HL-60 (cell line): ENCODE data around the gene BBS1.

Experiments used
- GABPA ChIP-seq: IDR thresholded peaks from 2 replicates; pipeline ENCODE4 v1.6.1; 2012; ENCODE audit warnings: low read depth
- POLR2AphosphoS5 ChIP-seq: IDR thresholded peaks from 2 replicates; pipeline ENCODE4 v1.6.1; 2012; ENCODE audit warnings: low read depth
- SPI1 ChIP-seq: IDR thresholded peaks from 2 replicates; pipeline ENCODE4 v1.6.1; 2012; ENCODE audit warnings: low read depth, mild to moderate bottlenecking, borderline replicate concordance
- TF ChIP-seq, protein P1 (sequence below): IDR thresholded peaks from one replicate; pipeline ENCODE4 v1.5.1; 2011; ENCODE audit warnings: low read length, control low read depth, inconsistent platforms; ENCODE audit not compliant: insufficient read depth
- TF ChIP-seq, protein P2 (sequence below): IDR thresholded peaks from 2 replicates; pipeline ENCODE4 v1.6.1; 2012; ENCODE audit warnings: low read depth; ENCODE audit not compliant: insufficient replicate concordance

DNA sequence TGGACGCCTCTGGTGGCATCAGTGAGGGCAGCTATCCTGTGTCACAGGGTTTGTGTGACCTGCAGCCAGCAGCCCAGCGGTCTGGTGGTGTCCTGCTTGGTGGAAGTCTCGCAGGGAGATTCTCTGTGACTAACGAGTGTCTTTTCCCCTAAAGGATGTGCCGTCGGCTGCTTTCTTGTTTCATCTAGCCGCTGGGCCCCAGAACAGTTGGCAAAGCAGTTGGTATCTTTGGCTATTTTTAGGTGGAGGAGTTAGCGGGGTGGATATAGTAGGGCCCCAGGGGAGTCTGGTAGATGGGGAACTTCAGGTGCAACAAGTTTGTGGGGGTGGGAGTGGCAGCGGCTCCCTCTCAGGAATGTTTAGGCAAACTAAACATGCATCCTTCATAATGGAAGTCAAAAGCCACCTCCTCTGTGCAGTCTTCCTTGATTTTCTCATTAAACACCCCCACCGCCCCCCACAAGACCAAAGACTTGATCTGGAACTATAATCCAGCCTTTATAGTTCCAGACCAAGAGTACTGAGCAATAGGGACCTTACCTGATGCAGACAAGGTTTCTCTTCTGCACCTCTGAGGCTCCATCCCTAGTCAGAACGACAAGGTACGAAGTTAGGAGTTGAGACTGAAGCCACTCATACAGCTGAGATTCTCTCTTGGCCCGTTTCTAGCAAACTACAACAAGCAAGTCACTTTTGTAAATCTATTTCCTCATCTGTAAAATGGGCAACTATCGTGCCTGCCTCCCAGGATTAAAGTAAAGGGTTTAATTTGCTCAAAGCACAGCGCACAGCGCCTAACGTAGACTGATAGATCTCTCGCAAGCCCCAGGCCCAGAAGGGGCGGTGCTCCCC is 44.8 kb upstream of the BBS1 start:
- TF ChIP-seq, protein P1, sequence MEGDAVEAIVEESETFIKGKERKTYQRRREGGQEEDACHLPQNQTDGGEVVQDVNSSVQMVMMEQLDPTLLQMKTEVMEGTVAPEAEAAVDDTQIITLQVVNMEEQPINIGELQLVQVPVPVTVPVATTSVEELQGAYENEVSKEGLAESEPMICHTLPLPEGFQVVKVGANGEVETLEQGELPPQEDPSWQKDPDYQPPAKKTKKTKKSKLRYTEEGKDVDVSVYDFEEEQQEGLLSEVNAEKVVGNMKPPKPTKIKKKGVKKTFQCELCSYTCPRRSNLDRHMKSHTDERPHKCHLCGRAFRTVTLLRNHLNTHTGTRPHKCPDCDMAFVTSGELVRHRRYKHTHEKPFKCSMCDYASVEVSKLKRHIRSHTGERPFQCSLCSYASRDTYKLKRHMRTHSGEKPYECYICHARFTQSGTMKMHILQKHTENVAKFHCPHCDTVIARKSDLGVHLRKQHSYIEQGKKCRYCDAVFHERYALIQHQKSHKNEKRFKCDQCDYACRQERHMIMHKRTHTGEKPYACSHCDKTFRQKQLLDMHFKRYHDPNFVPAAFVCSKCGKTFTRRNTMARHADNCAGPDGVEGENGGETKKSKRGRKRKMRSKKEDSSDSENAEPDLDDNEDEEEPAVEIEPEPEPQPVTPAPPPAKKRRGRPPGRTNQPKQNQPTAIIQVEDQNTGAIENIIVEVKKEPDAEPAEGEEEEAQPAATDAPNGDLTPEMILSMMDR = no peak
- TF ChIP-seq POLR2AphosphoS5 = no peak
- TF ChIP-seq, protein P2, sequence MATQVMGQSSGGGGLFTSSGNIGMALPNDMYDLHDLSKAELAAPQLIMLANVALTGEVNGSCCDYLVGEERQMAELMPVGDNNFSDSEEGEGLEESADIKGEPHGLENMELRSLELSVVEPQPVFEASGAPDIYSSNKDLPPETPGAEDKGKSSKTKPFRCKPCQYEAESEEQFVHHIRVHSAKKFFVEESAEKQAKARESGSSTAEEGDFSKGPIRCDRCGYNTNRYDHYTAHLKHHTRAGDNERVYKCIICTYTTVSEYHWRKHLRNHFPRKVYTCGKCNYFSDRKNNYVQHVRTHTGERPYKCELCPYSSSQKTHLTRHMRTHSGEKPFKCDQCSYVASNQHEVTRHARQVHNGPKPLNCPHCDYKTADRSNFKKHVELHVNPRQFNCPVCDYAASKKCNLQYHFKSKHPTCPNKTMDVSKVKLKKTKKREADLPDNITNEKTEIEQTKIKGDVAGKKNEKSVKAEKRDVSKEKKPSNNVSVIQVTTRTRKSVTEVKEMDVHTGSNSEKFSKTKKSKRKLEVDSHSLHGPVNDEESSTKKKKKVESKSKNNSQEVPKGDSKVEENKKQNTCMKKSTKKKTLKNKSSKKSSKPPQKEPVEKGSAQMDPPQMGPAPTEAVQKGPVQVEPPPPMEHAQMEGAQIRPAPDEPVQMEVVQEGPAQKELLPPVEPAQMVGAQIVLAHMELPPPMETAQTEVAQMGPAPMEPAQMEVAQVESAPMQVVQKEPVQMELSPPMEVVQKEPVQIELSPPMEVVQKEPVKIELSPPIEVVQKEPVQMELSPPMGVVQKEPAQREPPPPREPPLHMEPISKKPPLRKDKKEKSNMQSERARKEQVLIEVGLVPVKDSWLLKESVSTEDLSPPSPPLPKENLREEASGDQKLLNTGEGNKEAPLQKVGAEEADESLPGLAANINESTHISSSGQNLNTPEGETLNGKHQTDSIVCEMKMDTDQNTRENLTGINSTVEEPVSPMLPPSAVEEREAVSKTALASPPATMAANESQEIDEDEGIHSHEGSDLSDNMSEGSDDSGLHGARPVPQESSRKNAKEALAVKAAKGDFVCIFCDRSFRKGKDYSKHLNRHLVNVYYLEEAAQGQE = no peak
- TF ChIP-seq GABPA = no peak
- TF ChIP-seq SPI1 = no peak
